Smooth muscle cell of the brain vasculature (primary cell): ENCODE measurements around the gene PSMD8.

Experiments
- DNase-seq: peaks from one replicate; pipeline ENCODE4 v3.0.0-alpha.2; 2012; ENCODE audit warnings: low read depth, low spot score

Gene PSMD8

DNA sequence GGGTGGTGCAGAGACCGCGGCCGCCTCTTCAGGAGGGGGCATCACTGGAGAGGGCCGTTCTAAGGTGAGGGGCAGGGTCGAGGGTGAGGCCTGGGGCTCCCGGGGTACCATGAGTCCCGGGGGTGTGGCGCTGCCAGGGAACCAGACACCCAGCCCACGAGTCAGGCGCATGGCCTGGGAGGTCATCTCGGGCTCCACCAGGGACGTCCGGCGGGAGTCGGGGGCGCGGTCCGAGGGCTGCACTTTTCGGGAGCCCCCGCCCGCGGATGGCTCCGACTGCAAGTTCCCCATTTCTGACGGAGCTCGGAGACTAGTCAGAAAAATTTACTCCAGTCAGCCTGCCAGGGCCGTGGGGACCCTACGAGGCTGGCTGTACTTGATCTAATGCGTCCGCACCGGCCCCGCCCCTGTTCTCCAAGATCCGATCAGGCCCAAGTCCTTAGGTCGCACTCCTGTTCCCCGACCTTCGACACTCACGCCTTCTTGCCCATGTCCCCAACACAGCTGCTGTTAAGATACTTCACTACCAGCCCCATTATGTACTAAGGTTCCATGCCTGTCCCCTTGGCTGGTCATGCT lies 12.7 kb downstream of the PSMD8 start:
- no peak for DNase-seq

DNA sequence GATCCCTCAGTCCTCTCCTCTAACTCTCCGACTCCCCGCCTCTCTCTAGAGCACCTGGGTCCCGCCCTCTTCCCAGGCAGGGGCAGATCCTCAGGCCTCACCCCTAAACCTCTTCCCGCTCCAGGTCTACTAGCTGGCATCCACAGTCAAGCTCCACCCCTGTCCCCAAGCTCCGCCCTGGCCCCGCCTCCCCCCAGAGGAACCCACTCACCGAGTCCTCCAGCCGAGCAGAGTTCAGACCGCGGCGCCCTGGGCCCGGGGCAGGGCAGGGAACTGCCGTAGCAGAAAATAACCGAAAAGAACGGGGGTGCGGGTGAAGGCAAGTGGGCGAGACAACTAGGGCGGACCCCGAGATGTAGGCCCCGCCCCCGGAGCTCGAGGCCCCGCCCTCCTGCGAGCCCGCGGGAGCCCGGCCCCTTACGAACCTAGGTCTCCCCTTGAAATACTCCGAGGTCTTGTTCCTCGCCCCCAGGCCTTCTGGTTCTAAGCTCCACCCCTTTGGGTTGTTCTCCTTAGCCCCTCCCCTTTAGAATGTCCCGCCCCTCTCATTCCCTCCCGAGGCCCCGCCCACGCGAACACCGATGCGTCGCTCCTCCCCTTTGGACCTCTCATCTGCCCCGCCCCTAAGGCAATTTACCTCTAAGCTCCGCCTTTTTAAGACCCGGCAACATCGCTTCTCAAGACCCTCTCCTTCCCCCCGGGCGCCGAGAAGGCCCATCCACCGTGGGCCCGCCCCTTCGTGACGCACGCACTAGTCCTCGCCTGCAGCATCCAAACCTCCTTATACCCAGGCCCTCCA lies 13.4 kb downstream of the PSMD8 start, which contains the start of gene GGN:
Gene GGN, minus strand, starts transcription at position 485 of the 799 bp plus-strand sequence. CDS start 773 bp downstream, outside the sequence.
- peak; percentile 84 for DNase-seq

DNA sequence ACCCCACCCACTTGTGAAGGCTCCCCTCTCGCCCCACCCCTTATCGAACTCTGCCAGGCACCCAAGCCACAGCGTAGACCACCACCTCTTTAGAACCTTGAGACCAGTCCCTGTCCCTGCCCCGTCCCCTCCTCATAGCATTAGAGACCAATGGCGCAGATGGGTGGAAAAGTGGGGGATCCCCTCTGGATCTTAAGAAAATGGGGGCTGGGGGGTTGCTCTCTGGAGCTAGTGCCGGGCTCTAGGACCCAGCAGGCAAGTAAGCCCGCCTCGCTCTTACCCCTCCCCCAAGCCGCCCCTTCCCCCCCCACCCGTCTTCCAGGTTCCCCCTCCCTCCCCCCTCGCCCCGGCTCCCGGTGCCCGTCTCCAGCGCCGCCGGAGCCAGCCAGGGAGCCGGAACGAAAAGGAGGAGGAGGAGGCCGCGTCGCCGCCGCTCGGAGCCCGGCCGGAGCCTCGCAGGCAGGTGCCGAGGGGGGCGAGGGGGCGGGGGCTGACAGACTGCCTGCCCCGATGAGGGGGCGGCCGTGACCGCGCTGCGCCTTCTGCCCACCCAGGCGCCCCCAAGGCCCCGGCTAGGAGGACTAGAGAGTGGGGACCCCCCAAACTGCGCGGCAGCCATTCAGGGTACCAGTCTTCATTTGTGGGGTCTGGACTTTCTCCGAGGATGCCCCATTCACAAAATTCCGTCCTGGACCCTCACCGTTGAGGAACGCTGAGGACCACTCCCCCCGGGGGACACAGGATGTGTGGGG lies 14.2 kb downstream of the PSMD8 start, which contains the start of gene SPRED3:
Gene SPRED3, plus strand, starts transcription at position 349 of the 752 bp plus-strand sequence. CDS start 1,606 bp downstream, outside the sequence.
- no peak for DNase-seq

DNA sequence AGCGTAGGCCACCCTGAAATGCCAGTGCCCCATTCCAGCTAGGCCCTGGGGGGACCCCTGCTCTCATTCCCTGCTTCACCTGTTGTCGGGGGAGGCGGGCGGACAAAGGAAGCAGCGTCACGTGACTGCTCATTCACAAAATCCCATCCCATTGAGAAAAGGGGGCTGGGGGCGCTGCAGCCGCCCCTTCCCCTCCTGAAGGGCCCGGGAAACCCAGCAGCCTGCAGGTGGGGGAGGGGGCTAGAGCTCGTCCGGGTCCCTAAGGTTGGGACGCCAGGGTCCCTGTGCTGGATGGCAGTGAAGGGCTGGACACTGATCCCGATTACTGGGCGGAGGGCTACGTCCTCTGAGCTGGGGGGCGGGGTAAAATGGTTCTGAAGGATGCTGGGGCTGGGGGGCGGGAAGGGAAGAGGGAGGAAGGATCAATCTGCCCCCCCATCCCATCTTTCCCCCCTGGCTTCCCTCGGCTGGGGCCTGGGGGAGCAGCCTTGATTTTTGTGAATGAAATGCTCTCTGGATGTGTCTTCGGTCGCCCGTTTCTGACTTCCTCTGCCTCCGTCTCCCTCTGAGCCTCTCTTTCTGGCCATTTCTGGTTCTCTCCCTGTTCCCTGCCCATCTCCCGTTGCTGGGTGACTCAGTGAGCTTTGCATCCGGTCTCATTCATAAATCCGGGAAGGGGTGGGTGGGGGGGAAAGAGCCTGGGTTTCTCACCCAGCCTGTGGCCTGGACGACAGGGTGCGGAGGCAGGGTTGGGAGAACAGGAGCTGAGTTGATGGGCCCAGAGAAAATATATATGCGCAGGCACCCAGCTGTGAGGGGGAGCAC lies 14.9 kb downstream of the PSMD8 start:
- peak; percentile 36 for DNase-seq

DNA sequence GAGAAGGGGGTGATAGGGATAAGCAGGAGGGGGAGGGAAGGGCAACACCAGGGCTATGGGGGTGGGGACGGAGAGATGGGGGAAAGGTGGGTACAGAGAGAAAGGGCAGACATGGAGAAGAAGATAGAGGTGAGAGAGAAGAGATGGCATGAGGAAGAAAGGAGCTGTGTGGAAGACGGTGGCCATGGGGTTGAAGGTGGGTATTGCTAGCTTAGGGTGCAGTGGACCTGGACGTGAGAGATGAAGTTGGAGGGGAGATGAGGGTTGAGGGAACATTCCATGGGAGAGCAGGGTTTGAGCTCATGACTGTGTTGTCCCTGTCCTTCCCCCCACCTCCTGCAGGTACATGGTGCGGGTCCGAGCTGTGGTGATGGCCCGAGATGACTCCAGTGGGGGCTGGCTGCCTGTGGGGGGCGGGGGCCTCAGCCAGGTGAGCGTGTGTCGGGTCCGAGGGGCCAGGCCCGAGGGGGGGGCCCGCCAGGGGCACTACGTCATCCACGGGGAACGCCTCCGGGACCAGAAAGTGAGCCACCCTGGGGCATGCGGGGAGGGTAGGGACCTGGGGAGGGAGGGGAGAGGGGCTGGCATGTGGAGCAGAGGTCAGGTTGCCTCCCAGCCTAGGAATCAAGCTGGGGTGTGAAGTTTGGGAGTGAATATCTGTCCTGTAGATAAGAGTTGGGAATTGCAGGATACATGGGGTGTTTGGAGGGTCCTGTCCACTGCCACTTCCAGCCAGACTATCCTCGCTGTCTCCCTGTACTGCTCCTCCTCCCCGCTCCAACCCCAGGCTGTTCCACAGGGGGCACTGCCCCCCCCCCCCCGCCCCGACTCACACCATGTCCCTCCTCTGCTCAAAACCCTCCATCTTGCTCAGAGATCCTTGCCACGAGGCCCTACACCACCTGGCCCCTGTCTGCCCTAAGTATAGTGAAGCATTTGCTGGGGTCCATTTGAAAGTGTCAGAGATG lies 15.9 kb downstream of the PSMD8 start:
- DNase-seq = no peak

DNA sequence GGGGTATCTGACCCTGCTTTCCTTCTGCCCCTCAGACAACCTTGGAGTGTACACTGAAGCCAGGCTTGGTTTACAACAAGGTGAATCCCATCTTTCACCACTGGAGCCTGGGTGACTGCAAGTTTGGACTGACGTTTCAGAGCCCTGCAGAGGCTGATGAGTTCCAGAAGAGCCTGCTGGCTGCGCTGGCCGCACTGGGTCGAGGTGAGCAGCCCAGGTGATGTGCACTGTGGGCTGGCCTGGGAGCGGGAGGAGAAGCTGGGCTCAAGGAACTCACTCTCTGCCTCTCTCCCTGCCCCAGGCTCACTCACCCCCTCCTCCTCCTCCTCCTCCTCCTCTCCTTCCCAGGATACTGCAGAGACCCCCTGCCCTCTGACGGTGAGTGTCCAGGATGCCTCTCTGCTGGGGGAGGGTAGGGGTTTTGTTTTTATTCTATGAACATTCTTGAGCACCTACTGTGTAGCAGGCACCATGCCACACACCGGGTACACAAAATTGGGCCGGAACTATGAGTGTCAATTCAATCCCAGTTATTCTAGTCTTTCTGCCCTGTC lies 17.6 kb downstream of the PSMD8 start:
- DNase-seq = no peak

DNA sequence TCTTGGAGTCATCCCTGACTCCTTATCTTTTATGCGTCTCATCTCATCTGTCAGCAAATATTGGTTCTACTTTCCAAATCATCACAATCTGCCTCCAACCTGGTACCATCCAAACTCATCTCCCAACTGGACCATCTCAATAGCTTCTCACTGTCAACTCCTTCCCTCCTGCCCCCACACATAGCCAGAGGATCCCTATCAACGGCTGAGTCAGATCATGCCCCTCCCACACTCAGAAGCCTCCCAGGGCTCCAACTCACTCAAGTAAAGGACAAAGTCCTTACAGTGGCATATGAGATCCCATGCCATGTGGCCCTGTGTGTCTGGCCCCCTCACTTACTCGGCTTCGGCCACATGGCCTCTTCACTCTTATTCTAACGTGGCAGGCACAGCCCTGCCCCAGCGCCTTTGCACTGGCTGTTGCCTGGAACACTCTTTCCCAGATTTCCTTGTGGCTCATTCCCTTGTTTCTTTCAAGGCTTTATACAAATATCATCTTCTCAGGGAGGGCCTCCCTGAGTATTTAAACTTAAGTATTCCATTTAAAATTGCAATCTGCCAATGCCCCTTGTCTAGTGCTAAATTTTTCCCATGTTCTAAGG lies 18.4 kb downstream of the PSMD8 start:
- DNase-seq = no peak

DNA sequence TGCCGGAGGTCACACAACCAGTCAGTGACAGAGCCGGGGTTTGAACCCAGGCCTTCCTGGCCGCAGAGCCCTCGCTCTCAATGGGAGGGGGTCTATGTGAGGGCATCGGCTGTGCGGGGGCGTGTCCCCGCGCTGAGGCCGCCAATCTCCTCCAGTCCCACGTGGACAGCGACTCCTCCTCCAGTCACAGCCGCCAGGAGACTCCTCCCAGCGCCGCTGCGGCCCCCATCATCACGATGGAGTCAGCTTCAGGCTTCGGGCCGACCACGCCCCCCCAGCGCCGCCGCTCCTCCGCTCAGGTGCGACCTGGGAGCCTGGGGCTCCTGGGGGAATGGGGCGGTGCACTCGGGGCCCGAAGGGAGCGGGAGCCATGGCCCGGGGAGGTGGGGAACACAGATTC lies 20.1 kb downstream of the PSMD8 start:
- DNase-seq = no peak

DNA sequence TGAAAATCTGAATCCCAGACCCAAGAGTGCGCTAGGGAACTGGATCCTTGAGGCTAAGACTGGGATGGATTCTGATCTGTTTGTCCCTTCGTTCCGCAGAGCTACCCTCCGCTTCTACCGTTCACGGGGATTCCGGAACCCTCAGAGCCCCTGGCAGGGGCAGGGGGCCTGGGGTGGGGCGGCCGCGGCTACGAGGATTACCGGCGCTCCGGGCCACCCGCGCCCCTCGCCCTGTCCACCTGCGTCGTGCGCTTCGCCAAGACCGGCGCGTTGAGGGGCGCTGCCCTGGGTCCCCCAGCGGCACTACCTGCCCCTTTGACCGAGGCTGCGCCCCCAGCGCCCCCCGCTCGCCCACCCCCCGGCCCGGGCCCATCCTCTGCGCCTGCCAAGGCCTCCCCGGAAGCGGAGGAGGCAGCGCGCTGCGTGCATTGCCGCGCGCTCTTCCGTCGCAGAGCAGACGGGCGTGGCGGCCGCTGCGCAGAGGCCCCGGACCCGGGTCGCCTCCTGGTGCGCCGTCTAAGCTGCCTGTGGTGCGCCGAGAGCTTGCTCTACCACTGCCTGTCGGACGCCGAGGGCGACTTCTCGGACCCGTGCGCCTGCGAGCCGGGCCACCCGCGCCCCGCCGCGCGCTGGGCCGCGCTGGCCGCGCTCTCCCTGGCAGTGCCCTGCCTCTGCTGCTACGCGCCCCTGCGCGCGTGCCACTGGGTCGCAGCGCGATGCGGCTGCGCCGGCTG lies 21.2 kb downstream of the PSMD8 start:
- DNase-seq = no peak

DNA sequence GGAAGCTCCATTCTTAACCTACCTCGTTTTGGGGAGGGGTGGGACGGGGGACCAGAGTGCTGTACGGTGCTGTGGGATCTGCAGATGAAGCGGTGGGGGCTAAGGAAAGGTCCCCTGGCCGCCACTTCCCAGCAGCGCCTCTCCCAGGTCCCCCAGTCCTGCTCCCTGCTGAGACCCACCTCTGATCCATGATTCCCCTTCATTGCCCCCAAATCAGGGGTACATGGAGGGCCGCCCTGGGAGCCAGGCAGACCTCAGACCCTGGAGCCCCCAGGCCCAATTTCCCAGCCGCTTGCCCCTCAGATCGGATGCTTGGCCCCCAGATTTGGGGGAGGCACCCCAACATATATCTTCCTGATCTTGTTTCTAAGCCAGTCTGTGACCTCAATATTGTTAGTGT lies 24.7 kb downstream of the PSMD8 start:
- DNase-seq = no peak

DNA sequence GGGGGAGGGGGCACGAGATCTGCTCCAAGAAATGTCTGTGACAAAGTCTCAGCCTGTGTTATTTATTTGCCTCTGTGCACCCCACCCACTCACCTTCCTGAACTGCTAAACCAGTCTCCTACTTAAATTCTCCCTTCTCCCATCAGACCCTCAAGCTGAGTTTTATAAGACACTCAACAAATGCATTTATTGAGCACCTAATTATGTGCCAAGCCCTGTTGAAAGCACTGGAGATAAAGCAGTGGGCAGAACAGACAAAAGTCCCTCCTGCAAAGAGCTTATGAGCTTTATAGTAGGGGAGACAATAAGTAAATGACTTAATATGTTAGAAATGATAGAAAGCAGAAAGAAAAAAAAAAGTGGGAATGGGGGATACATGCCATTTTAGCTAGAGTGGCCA lies 25.2 kb downstream of the PSMD8 start:
- no peak for DNase-seq

DNA sequence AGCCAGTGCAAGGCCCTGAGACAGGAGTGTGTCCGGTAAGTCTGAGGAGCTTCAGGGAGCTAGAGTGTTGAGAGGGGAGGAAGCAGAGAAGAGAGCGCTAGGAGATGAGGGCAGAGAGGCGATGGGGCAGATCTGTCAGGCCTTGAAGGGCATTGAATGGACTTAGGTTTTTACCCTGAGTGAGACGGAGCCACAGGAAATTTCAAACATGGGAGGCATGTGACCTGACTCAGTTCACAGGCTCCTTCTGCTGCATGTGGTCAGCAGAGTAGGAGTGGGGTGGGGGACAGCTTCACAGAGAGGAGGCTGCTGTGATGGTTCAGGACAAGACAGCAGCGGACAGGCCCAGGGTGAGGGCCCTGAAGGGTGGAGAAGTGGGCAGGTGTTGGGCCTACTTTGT lies 26.0 kb downstream of the PSMD8 start:
- no peak for DNase-seq

DNA sequence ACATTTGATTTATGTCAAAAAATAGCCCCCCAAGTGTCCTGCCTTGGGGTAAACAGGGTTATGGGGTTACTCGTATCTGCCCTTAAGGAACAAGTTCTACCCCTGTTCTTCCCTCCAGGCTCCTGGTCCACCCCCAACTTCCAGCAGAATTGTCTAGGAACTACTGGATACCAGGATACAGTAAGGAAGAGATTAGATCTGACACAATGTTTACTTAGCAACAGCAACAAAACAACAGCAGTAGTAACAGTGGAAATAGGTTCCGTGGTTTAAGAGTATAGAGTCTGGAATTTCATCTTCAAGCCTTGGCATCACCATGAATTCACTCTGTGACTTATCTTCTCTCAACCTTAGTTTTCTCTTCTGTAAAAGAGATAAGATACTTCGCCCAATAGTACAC lies 26.8 kb downstream of the PSMD8 start:
- no peak for DNase-seq

DNA sequence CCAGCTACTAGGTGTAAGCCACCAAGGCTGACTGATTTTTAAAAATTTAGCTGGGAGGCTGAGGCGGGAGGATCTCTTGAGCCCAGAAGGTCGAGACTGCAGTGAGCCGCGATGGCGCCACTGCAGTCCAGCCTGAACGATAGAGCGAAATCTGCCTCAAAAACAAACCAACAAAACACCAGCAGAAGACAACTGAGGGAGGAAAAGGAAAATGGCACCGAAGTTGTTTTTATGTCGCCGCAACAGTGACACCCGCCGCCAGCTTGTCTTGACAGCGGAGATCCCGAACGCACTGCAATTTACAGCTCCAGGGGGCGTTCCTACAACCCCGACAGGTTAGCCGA lies 28.2 kb downstream of the PSMD8 start:
- no peak for DNase-seq

DNA sequence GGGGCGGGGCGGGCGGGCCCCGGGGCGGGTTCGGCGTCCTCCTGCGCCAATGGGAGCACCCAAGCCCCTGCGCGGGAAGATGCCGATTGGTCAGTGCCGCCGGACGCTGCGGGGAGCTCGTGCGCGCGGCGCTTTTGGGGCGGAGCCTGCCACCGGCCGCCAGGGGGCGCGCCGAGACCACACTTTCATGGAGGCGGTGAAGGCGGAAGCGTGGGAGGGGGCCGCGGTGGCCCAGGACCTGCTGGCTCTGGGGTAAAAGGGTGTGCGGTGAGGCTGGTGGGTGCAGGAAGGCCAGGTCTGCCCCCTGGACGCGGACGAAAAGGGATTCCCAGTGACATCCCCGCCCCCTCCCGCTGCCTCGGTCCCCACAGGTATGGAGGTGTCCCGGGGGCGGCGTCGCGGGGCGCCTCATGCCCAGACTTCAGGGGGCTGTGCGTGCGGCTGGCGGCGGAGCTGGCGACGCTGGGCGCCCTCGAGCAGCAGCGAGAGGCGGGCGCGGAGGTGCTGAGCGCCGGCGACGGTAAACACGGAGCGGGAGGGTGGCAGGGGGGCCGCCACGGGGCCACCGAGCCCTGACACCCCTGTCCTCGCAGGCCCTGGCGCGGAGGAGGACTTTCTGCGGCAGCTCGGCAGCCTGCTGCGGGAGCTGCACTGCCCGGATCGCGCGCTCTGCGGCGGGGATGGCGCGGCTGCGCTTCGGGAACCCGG lies 28.8 kb downstream of the PSMD8 start, which contains the start of gene FAM98C:
Gene FAM98C, plus strand, starts transcription at position 127 of the 708 bp plus-strand sequence. Its CDS starts 61 bp downstream, at position 188.
- DNase-seq = peak; percentile 85

DNA sequence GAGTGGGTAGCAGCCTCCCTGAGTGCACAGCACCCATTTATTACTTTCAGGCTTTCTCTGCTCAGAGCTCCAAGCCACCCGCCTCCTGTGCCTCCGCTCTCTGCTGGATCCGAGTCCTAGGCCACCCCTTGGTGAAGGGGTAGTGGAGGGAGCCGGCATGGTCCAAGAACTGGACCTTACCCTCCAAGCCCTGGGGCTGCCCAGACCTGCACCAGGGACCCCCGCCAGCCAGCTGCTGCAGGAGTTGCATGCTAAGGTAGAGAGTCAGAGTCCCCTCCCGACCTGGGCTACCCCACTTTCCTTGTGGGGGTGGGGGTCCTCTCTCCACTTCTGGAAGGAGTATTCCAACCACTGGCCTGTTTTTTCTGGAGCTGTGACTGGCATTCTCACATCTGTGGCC lies 30.5 kb downstream of the PSMD8 start:
- DNase-seq = no peak

DNA sequence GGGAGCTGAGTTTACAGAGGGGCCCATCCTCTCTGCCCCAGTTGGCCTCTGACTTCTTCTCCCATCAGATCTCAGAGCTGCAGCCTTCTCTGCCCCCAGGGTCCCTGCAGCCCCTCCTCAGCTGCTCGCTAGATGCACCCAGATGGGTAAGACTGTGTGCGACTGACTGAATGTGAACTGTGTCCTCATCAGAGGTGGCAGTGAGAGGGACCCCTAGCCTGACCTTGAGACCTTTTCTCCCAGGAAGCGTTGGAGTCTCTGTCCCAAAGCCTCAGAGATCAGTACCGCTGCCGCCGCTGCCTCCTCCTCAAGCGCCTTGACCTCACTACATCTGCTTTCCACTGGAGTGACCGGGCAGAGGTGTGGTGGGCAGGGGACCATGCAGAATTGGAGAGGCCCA lies 30.9 kb downstream of the PSMD8 start:
- DNase-seq = no peak

DNA sequence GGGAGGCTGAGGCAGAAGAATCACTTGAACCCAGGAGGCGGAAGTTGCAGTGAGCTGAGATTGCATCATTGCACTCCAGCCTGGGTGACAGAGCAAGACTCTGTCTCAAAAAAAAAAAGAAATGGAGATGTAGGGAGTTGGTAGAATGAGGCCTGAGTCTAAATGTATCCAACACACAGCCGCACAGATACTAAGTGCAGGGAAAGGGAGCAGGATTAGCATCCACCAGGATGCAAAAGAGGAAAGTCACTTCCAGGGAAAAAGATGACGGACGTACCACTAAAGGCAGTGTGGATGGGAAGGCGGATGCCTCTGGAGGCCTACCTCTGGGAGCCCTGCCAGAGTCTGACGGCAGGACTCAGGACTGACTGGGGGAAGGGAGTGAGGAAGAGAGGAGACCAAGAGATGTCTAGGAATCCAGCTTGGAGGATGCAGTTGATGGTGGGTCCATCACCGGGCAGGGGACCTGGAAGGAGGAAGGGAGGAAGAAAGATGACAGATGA lies 35.3 kb downstream of the PSMD8 start:
- no peak for DNase-seq
